ENCODE results near the gene TMEM214.

DNA sequence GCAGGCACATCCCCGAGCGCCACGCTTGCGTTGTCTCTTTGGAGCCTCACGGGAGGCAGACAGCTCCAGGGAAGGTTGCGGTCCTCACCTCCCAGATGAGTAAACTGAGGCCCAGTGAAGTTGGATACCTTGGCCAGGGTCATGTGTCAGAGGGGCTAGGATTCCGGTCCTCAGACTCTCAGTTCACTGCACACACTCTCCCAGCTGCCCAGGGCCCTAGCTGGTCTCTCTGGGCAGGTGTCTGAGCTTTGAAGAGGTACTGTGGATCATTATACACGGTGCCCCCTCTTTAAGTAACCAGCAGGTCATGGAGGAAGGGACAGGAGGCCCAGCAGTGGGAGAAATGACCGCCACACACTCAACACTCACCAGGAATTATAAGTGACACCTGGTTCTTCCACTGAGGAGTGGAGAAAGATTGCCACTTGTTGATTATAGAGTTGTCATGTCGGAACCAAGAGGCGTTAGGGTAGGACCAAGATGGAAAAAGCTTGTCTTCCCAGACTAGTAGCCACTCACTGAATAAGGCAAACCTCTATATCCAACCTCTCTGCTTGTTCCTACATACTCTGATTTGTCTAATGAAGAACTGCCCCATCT is 588 bp downstream of the TMEM214 start:
- TF ChIP-seq, protein P1, sequence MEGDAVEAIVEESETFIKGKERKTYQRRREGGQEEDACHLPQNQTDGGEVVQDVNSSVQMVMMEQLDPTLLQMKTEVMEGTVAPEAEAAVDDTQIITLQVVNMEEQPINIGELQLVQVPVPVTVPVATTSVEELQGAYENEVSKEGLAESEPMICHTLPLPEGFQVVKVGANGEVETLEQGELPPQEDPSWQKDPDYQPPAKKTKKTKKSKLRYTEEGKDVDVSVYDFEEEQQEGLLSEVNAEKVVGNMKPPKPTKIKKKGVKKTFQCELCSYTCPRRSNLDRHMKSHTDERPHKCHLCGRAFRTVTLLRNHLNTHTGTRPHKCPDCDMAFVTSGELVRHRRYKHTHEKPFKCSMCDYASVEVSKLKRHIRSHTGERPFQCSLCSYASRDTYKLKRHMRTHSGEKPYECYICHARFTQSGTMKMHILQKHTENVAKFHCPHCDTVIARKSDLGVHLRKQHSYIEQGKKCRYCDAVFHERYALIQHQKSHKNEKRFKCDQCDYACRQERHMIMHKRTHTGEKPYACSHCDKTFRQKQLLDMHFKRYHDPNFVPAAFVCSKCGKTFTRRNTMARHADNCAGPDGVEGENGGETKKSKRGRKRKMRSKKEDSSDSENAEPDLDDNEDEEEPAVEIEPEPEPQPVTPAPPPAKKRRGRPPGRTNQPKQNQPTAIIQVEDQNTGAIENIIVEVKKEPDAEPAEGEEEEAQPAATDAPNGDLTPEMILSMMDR (conservative IDR thresholded peaks at IDR 0.05; ENCODE audit: low read length): no peak
- TF ChIP-seq EZH2phosphoT487 (IDR thresholded peaks at IDR 0.05; ENCODE audit: borderline replicate concordance): no peak
